HL-60 (cell line): Measurements from ENCODE around the gene CLEC10A.

ENCODE experiments used
- DNase-seq, 2 experiments: peaks; one replicate each; pipeline ENCODE4 v3.0.0-alpha.2; 2010 to 2020; ENCODE audit warnings: low read depth in 1 of 2, low spot score in 1 of 2
- H3K27ac ChIP-seq: fragments of 250-450 bp; sonication (Bioruptor Pico); replicated peaks from 2 replicates; pipeline ENCODE4 v1.5.1; 2020; ENCODE audit warnings: mild to moderate bottlenecking, moderate library complexity
- H3K27me3 ChIP-seq: fragments of 250-450 bp; sonication (Bioruptor Pico); 2 replicates; pipeline ENCODE4 v1.5.1; 2021; ENCODE audit warnings: mild to moderate bottlenecking, moderate library complexity; ENCODE audit not compliant: insufficient read depth, poor library complexity, severe bottlenecking
- H3K4me3 ChIP-seq: replicated peaks from 2 replicates; pipeline ENCODE4 v1.5.1; 2011; ENCODE audit warnings: mild to moderate bottlenecking, control low read depth, low read length; ENCODE audit not compliant: insufficient read depth
- CTCF ChIP-seq: IDR thresholded peaks from one replicate; pipeline ENCODE4 v1.5.1; 2011; ENCODE audit warnings: low read length, control low read depth, inconsistent platforms; ENCODE audit not compliant: insufficient read depth
- GABPA ChIP-seq: IDR thresholded peaks from 2 replicates; pipeline ENCODE4 v1.6.1; 2012; ENCODE audit warnings: low read depth
- POLR2AphosphoS5 ChIP-seq: IDR thresholded peaks from 2 replicates; pipeline ENCODE4 v1.6.1; 2012; ENCODE audit warnings: low read depth
- REST ChIP-seq: IDR thresholded peaks from 2 replicates; pipeline ENCODE4 v1.6.1; 2012; ENCODE audit warnings: low read depth; ENCODE audit not compliant: insufficient replicate concordance
- SPI1 ChIP-seq: IDR thresholded peaks from 2 replicates; pipeline ENCODE4 v1.6.1; 2012; ENCODE audit warnings: low read depth, mild to moderate bottlenecking, borderline replicate concordance

CLEC10A gene

GRCh38 chr17:7046127-7046724 lies 33.8 kb downstream of the CLEC10A start:
- no peak for DNase-seq
- TF ChIP-seq SPI1 (no peak), CTCF (no peak)
- Histone ChIP-seq H3K27ac (no peak overlapping the region), H3K27me3 (peaks cover 12% of the 10 kb centered on the region), H3K4me3 (no peak overlapping the region)

GRCh38 chr17:7045492-7046126 lies 34.4 kb downstream of the CLEC10A start:
- no peak overlapping the region for H3K4me3 ChIP-seq
- DNase-seq, result peak in 1 of 2 experiments; percentile 37
- H3K27me3 ChIP-seq, result peaks cover 12% of the 10 kb centered on the region
- H3K27ac ChIP-seq, result no peak overlapping the region
- TF ChIP-seq POLR2AphosphoS5, result no peak
- no peak for TF ChIP-seq SPI1
- no peak for TF ChIP-seq GABPA
- TF ChIP-seq CTCF, result peak; percentile 15

- DNase-seq, result no peak
- H3K4me3 ChIP-seq, result no peak within 1 kb of the TSS
- H3K27me3 ChIP-seq, result peaks cover 12% of the 10 kb centered on the region
- H3K27ac ChIP-seq, result no peak within 1 kb of the TSS
- TF ChIP-seq SPI1 (no peak), GABPA (no peak), CTCF (no peak), REST (no peak), POLR2AphosphoS5 (no peak)
Observed at GRCh38 chr17:7043497-7044198, 36.4 kb downstream of the CLEC10A start, which contains the start of gene SLC16A11. Gene SLC16A11, minus strand, starts transcription at chr17:7044092. Its CDS starts 579 bp downstream, at chr17:7043513.

- no peak for DNase-seq
- Histone ChIP-seq H3K4me3 (no peak overlapping the region), H3K27ac (no peak overlapping the region), H3K27me3 (peaks cover 12% of the 10 kb centered on the region)
- TF ChIP-seq CTCF, result no peak
- no peak for TF ChIP-seq REST
- TF ChIP-seq SPI1, result no peak
- TF ChIP-seq POLR2AphosphoS5, result no peak
Observed at GRCh38 chr17:7043182-7043496, 36.9 kb downstream of the CLEC10A start.
